AG09319 (cell line): ENCODE results near the gene SLC17A3.

Experiments
- DNase-seq: peaks from one replicate; pipeline ENCODE4 v3.0.0-alpha.2; 2010; ENCODE audit warnings: low read depth; ENCODE audit errors: extremely low read depth
- CTCF ChIP-seq: IDR thresholded peaks from 2 replicates; pipeline ENCODE4 v1.5.1; 2011; ENCODE audit warnings: low read depth, mild to moderate bottlenecking, inconsistent platforms, low read length, moderate library complexity

Gene SLC17A3

GRCh38 chr6:25835442-25836283 lies 38.4 kb downstream of the SLC17A3 start:
- TF ChIP-seq CTCF: no peak
- no peak for DNase-seq

- no peak for DNase-seq
- no peak for TF ChIP-seq CTCF
These were observed 39.1 kb downstream of the SLC17A3 start for GRCh38 chr6:25834950-25835349.

- TF ChIP-seq CTCF: no peak
- no peak for DNase-seq
These were observed 40.9 kb downstream of the SLC17A3 start for GRCh38 chr6:25833136-25833535.

- no peak for DNase-seq
- TF ChIP-seq CTCF: no peak
These were observed 41.4 kb downstream of the SLC17A3 start for GRCh38 chr6:25832670-25833069.

GRCh38 chr6:25832307-25832662 lies 41.8 kb downstream of the SLC17A3 start:
- DNase-seq: no peak
- no peak for TF ChIP-seq CTCF

- no peak for DNase-seq
These were observed 42.3 kb downstream of the SLC17A3 start, which contains the start of gene SLC17A1 for GRCh38 chr6:25831532-25832306. Gene SLC17A1 (minus strand): TSS chr6:25832052. CDS start chr6:25830557, 1,495 bp downstream.

More at GRCh38 chr6:25831532-25832306, 42.3 kb downstream of the SLC17A3 start, which contains the start of gene SLC17A1:
- TF ChIP-seq CTCF: no peak
